OCI-LY7 (cell line): ENCODE results near the gene ATXN10. TPM values are rescaled to one million over a fixed set of nuclear protein-coding genes. Genes with fewer than 3 reads are reported as not detected.

Experiments used
- BruUV-seq: library from RNA; stranded (reverse); fragments of 400-500 nt; replicated peaks from 2 replicates; lab custom pipeline; 2021; lab: Mats Ljungman, UMichigan
- CTCF ChIA-PET: fragments of 300-600 bp; sonication (Branson Sonifier 250); formaldehyde crosslinking; loops from one replicate; lab custom pipeline; 2022; ENCODE audit warnings: antibody characterized with exemption; ENCODE audit not compliant: unreplicated experiment; lab: Charles Lee
- POLR2A ChIA-PET: fragments of 300-600 bp; sonication (Branson Sonifier 250); formaldehyde crosslinking; loops from one replicate; lab custom pipeline; 2022; ENCODE audit warnings: antibody characterized with exemption; lab: Charles Lee
- DNase-seq: peaks from one replicate; pipeline ENCODE4 v3.0.0-alpha.2; 2015; ENCODE audit warnings: low spot score
- H2AFZ ChIP-seq: fragments of 200-600 bp; sonication (generic), shearing (Covaris generic); 2 replicates; pipeline ENCODE4 v1.6.1; 2014; ENCODE audit warnings: mild to moderate bottlenecking, antibody characterized with exemption, low read length, moderate library complexity
- H3K27ac ChIP-seq: fragments of 200-600 bp; sonication (generic); 2 replicates; pipeline ENCODE4 v1.5.1; 2014; ENCODE audit warnings: mixed run types, low read depth, mild to moderate bottlenecking, moderate library complexity, low read length, inconsistent platforms; ENCODE audit not compliant: poor library complexity, severe bottlenecking
- H3K36me3 ChIP-seq: fragments of 200-600 bp; sonication (generic); 2 replicates; pipeline ENCODE4 v1.6.1; 2014; ENCODE audit warnings: mild to moderate bottlenecking, antibody characterized with exemption, low read length, moderate library complexity, mixed read lengths; ENCODE audit not compliant: insufficient read depth
- H3K4me1 ChIP-seq: fragments of 200-600 bp; sonication (generic); 2 replicates; pipeline ENCODE4 v1.5.1; 2014; ENCODE audit warnings: mild to moderate bottlenecking, low read length; ENCODE audit not compliant: insufficient read depth, poor library complexity, severe bottlenecking
- H3K4me2 ChIP-seq: fragments of 200-600 bp; sonication (generic); 2 replicates; pipeline ENCODE4 v1.6.1; 2014; ENCODE audit warnings: mild to moderate bottlenecking, low read length
- H3K4me3 ChIP-seq: fragments of 200-600 bp; sonication (generic); 2 replicates; pipeline ENCODE4 v1.5.1; 2014; ENCODE audit warnings: mild to moderate bottlenecking, low read depth, low read length; ENCODE audit not compliant: poor library complexity, severe bottlenecking
- H3K79me2 ChIP-seq: fragments of 200-600 bp; sonication (generic); 2 replicates; pipeline ENCODE4 v1.6.1; 2016; ENCODE audit warnings: low read depth, mild to moderate bottlenecking, low read length, moderate library complexity, mixed read lengths; ENCODE audit not compliant: insufficient read depth
- H3K9me2 ChIP-seq: fragments of 200-600 bp; sonication (generic); 2 replicates; pipeline ENCODE4 v1.6.1; 2016; ENCODE audit warnings: mild to moderate bottlenecking, low read length, mixed read lengths; ENCODE audit not compliant: insufficient read depth
- H3K9me3 ChIP-seq: fragments of 200-600 bp; sonication (generic); 2 replicates; pipeline ENCODE4 v1.6.1; 2014; ENCODE audit warnings: mild to moderate bottlenecking, mixed run types, low read length, mixed read lengths
- H4K20me1 ChIP-seq: fragments of 200-600 bp; sonication (generic); 2 replicates; pipeline ENCODE4 v1.6.1; 2014; ENCODE audit warnings: mild to moderate bottlenecking, antibody characterized with exemption, low read length, moderate library complexity, mixed read lengths; ENCODE audit not compliant: insufficient read depth
- CTCF ChIP-seq: fragments of 200-600 bp; sonication (generic); conservative IDR thresholded peaks from 2 replicates; pipeline ENCODE4 v1.5.1; 2014; ENCODE audit warnings: mild to moderate bottlenecking, antibody characterized with exemption, low read length, moderate library complexity, mixed read lengths
- EZH2phosphoT487 ChIP-seq: fragments of 200-600 bp; sonication (generic); IDR thresholded peaks from 2 replicates; pipeline ENCODE4 v1.6.1; 2018; ENCODE audit warnings: low read depth, borderline replicate concordance, mild to moderate bottlenecking, mixed run types, antibody characterized with exemption, low read length, moderate library complexity, mixed read lengths
- intact Hi-C: fragments of 100-400 bp; cut with micrococcal nuclease; formaldehyde crosslinking; loops from one replicate; pipeline ENCODE4 v1.10.0; 2022; ENCODE audit not compliant: unreplicated experiment
- total RNA-seq, 2 experiments: library from RNA; depleted of rRNA in 1 of 2; stranded (reverse); fragments of >200 nt in 1 of 2; shearing (Covaris generic) in 1 of 2; gene quantifications; 2 replicates each; pipeline ENCODE4 v1.2.3, GENCODE V29; 2014 to 2022

The ATXN10 gene
- total RNA-seq, 2 experiments from 2014 or later: 66.1 to 197 TPM

GRCh38 chr22:45744442-45744841 is 72.8 kb downstream of the ATXN10 start:
- Histone ChIP-seq H3K4me2 (no peak overlapping the region), H3K36me3 (peaks cover 88% of the 10 kb centered on the region), H3K9me3 (no peaks in the 10 kb centered on the region), H3K79me2 (0 out of 2 replicates have a peak, but pooled peaks cover 5% of the 10 kb centered on the region), H3K4me1 (no peaks in the 10 kb centered on the region), H3K9me2 (no peaks in the 10 kb centered on the region), H3K4me3 (no peak overlapping the region), H2AFZ (no peak overlapping the region), H4K20me1 (no peaks in the 10 kb centered on the region), H3K27ac (no peak overlapping the region)
- POLR2A ChIA-PET: no interaction called here
- CTCF ChIA-PET: no interaction called here
- BruUV-seq: no TSS peak
- no peak for TF ChIP-seq CTCF
- TF ChIP-seq EZH2phosphoT487: no peak
- DNase-seq: no peak
- intact Hi-C loops: no loop called here

DNA sequence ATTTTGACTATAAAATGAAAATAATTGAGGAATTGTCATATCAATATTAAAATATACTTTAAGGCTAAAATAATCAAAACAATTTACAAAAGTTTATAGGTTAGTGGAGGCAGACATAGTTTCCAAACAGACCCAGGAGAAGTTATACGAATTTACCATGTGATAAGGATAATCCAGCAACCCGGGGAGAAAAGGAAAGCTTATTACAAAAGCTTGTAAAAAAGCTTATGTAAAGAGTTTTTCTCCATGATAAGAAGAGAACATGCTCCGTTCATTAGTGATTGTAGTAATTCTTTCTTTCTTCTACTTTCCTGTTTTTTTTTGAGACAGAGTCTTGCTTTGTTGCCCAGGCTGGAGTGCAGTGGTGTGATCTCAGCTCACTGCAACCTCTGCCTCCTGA is 79.0 kb downstream of the ATXN10 start:
- Histone ChIP-seq H3K9me2 (no peaks in the 10 kb centered on the region), H3K4me1 (peaks cover 20% of the 10 kb centered on the region), H3K4me2 (no peak overlapping the region), H4K20me1 (peaks cover 6% of the 10 kb centered on the region), H3K27ac (no peak overlapping the region), H2AFZ (no peak overlapping the region), H3K36me3 (peaks cover 63% of the 10 kb centered on the region), H3K79me2 (0 out of 2 replicates have a peak, but pooled peaks cover 1% of the 10 kb centered on the region), H3K9me3 (no peaks in the 10 kb centered on the region), H3K4me3 (no peak overlapping the region)
- ChIA-PET CTCF (no interaction called here), POLR2A (no interaction called here)
- intact Hi-C loops: no loop called here
- no TSS peak for BruUV-seq
- no peak for DNase-seq
- TF ChIP-seq EZH2phosphoT487 (no peak), CTCF (no peak)

- H3K4me1 ChIP-seq: peaks cover 30% of the 10 kb centered on the region
- BruUV-seq: no TSS peak
- no peaks in the 10 kb centered on the region for H3K79me2 ChIP-seq
- H3K36me3 ChIP-seq: peaks cover 67% of the 10 kb centered on the region
- no peak overlapping the region for H3K4me3 ChIP-seq
- H4K20me1 ChIP-seq: peaks cover 6% of the 10 kb centered on the region
- TF ChIP-seq CTCF: no peak
- no peak for TF ChIP-seq EZH2phosphoT487
- H3K9me3 ChIP-seq: no peaks in the 10 kb centered on the region
- DNase-seq: no peak
- ChIA-PET CTCF (no interaction called here), POLR2A (interaction anchor here (0.7 to 0.8 kb wide), 2 partner anchors 7 to 32 kb away, joined by 3 to 6 read pairs; no protein-coding TSS in a partner anchor)
- H3K27ac ChIP-seq: no peak overlapping the region
- no peaks in the 10 kb centered on the region for H3K9me2 ChIP-seq
- no peak overlapping the region for H2AFZ ChIP-seq
- intact Hi-C loops: no loop called here
- H3K4me2 ChIP-seq: no peak overlapping the region
Observed at GRCh38 chr22:45752036-45752435, 80.4 kb downstream of the ATXN10 start.
